Smooth muscle cell (in vitro differentiated cells): ENCODE results near the gene SERAC1. TPM values are rescaled to one million over a fixed set of nuclear protein-coding genes. Genes with fewer than 3 reads are reported as not detected.

Source experiments
- DNase-seq: peaks from one replicate; lab custom pipeline; 2025; ENCODE audit not compliant: unreplicated experiment; lab: John Stamatoyannopoulos, UW
- H2AFZ ChIP-seq: fragments of 200-600 bp; sonication (generic); 2 replicates; pipeline ENCODE4 v1.6.0; 2016; ENCODE audit warnings: antibody characterized with exemption, low read depth, mild to moderate bottlenecking
- H3F3A ChIP-seq: fragments of 200-600 bp; sonication (generic); 2 replicates; pipeline ENCODE4 v1.6.0; 2017; ENCODE audit warnings: antibody characterized with exemption, low read depth
- H3K27ac ChIP-seq: fragments of 200-600 bp; sonication (generic); 2 replicates; pipeline ENCODE4 v1.5.1; 2016; ENCODE audit warnings: low read depth, mild to moderate bottlenecking
- H3K27me3 ChIP-seq: fragments of 200-600 bp; sonication (generic); 2 replicates; pipeline ENCODE4 v1.6.1; 2016; ENCODE audit warnings: low read depth, mild to moderate bottlenecking
- H3K36me3 ChIP-seq: fragments of 200-600 bp; sonication (generic); 2 replicates; pipeline ENCODE4 v1.5.1; 2016; ENCODE audit warnings: low read depth
- H3K4me1 ChIP-seq: fragments of 200-600 bp; sonication (generic); 2 replicates; pipeline ENCODE4 v1.5.1; 2016; ENCODE audit warnings: low read depth
- H3K4me2 ChIP-seq: fragments of 200-600 bp; sonication (generic); 2 replicates; pipeline ENCODE4 v1.6.0; 2016; ENCODE audit warnings: mild to moderate bottlenecking
- H3K4me3 ChIP-seq: fragments of 200-600 bp; sonication (generic); 2 replicates; pipeline ENCODE4 v1.5.1; 2016; ENCODE audit warnings: mild to moderate bottlenecking
- H3K79me2 ChIP-seq: fragments of 200-600 bp; sonication (generic); 2 replicates; pipeline ENCODE4 v1.6.0; 2016; ENCODE audit warnings: low read depth, mild to moderate bottlenecking
- H3K9ac ChIP-seq: fragments of 200-600 bp; sonication (generic); 2 replicates; pipeline ENCODE4 v1.6.0; 2016; ENCODE audit warnings: low read depth
- H3K9me3 ChIP-seq: fragments of 200-600 bp; sonication (generic); replicated peaks from 2 replicates; pipeline ENCODE4 v1.5.1; 2016; ENCODE audit warnings: low read depth
- H4K20me1 ChIP-seq: fragments of 200-600 bp; sonication (generic); 2 replicates; pipeline ENCODE4 v1.6.0; 2016; ENCODE audit warnings: low read depth
- WGBS: methylation state at CpG from one replicate; pipeline ENCODE4 v1.1.7; 2016; ENCODE audit warnings: low lambda C conversion rate; 5-methylcytosine and 5-hydroxymethylcytosine counted together
- polyA plus RNA-seq: library from polyadenylated mRNA; unstranded; fragments of >200 nt; fragmentation: Nextera tagmentation; extraction: Ambion mirVana; gene quantifications from 2 replicates; pipeline ENCODE4 v1.2.1, GENCODE V29; 2016
- total RNA-seq: library from RNA; depleted of rRNA; stranded (reverse); fragments of >200 nt; gene quantifications from 2 replicates; pipeline ENCODE4 v1.2.3, GENCODE V29; 2014
- TF ChIP-seq, protein P1 (sequence below): fragments of 200-600 bp; sonication (generic); IDR thresholded peaks from 2 replicates; pipeline ENCODE4 v1.5.1; 2017; ENCODE audit warnings: borderline replicate concordance, mild to moderate bottlenecking, antibody characterized with exemption; ENCODE audit not compliant: insufficient read depth, poor library complexity, severe bottlenecking

Gene SERAC1
- total and polyA plus RNA-seq, 2 experiments from 2014 or later = 2.6 to 5.6 TPM

DNA sequence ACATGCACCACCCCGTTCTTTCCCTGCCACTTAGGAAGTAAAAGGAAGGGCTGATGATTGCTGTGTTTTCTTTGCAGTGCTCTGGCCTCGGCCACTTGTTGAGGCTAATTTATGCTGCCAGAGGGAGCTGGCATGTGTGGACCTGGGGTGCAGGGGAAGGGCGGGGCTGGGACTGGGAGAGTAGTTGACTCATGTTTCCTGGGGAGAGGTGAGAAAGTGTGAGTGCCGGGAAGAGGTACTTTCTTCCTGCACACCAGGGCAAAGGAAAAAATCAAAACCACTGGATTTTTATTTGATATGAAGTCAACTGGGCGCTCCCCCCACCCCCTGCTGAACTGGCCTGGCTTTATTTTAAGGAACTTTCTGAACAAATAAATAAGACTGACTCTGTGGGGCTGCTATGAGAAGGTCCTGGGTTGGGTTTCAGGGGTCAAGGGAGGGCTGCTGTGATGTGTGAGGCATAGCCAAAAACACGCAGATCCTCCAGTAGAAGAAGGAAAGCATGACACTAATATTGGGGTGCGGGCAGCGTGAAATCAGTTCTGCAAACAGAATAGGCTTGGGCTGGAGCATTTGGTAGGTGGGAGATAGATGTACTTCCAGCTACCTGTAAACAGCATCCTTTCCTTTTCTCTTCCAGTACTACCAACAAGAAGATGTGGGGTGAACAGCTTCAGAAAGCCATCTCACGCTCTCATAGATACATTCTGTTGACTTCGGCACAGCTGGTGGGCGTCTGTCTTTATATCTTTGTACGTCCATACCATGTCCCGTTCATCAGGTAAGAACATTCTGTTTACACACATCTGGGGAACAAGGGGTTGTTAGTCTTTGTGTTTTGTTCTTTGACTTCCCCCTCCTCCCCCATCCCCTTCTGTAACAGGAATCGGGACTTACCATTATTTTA lies 98.9 kb downstream of the SERAC1 start:
- Histone ChIP-seq H4K20me1 (no peaks in the 10 kb centered on the region), H3K9me3 (no peaks in the 10 kb centered on the region), H3K4me2 (no peak overlapping the region), H3K4me3 (no peak overlapping the region), H3F3A (no peaks in the 10 kb centered on the region), H3K27ac (no peak overlapping the region), H3K79me2 (no peaks in the 10 kb centered on the region), H3K9ac (no peak overlapping the region), H3K27me3 (no peaks in the 10 kb centered on the region), H3K36me3 (no peaks in the 10 kb centered on the region), H2AFZ (no peak overlapping the region), H3K4me1 (no peaks in the 10 kb centered on the region)
- DNase-seq = no peak
- WGBS = 82% methylated on average over 14 of the region's 14 CpGs
- TF ChIP-seq, protein P1, sequence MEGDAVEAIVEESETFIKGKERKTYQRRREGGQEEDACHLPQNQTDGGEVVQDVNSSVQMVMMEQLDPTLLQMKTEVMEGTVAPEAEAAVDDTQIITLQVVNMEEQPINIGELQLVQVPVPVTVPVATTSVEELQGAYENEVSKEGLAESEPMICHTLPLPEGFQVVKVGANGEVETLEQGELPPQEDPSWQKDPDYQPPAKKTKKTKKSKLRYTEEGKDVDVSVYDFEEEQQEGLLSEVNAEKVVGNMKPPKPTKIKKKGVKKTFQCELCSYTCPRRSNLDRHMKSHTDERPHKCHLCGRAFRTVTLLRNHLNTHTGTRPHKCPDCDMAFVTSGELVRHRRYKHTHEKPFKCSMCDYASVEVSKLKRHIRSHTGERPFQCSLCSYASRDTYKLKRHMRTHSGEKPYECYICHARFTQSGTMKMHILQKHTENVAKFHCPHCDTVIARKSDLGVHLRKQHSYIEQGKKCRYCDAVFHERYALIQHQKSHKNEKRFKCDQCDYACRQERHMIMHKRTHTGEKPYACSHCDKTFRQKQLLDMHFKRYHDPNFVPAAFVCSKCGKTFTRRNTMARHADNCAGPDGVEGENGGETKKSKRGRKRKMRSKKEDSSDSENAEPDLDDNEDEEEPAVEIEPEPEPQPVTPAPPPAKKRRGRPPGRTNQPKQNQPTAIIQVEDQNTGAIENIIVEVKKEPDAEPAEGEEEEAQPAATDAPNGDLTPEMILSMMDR = no peak

DNA sequence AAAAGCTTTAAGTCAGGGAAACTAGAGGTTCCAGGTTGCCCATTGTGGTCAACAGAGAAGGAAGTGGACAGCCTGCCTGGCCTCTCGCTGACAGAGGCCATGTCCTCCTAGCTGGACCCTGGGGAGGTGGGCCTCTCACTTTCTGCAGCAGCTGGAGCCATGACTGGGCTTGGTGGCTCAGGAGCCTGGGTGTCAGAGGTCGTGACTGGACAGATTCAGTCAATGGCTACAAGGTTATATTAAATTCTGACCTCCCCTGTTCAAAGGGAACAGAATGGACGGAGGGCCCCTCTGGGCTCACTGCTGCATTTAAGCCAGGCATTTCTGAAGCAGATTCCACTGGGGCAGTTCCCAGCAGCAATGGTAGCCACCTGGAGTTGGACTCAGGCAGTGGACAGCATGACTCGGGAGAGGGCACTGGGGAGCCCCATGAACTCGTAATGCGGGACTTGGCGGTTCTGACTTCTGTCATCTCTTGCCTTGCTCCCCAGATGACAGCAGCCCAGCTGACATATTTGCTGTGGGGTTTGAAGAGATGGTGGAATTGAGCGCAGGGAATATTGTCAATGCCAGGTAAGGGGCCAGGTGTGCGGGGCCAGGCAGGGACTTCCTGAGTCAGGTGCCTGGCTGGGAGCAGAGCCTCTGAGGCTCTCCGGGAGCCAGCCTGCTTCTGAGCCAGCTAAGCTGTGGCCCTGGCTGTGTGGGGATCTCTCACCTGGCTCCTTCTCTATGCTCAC lies 99.7 kb downstream of the SERAC1 start:
- no peak for DNase-seq
- Histone ChIP-seq H3F3A (no peaks in the 10 kb centered on the region), H3K36me3 (no peaks in the 10 kb centered on the region), H3K79me2 (no peaks in the 10 kb centered on the region), H2AFZ (no peak overlapping the region), H3K4me2 (no peak overlapping the region), H3K27me3 (no peaks in the 10 kb centered on the region), H3K4me3 (no peak overlapping the region), H3K9ac (no peak overlapping the region), H4K20me1 (no peaks in the 10 kb centered on the region), H3K27ac (no peak overlapping the region), H3K4me1 (no peaks in the 10 kb centered on the region), H3K9me3 (no peaks in the 10 kb centered on the region)
- TF ChIP-seq, protein P1 = no peak
- 94% methylated on average over 10 of the region's 10 CpGs for WGBS

DNA sequence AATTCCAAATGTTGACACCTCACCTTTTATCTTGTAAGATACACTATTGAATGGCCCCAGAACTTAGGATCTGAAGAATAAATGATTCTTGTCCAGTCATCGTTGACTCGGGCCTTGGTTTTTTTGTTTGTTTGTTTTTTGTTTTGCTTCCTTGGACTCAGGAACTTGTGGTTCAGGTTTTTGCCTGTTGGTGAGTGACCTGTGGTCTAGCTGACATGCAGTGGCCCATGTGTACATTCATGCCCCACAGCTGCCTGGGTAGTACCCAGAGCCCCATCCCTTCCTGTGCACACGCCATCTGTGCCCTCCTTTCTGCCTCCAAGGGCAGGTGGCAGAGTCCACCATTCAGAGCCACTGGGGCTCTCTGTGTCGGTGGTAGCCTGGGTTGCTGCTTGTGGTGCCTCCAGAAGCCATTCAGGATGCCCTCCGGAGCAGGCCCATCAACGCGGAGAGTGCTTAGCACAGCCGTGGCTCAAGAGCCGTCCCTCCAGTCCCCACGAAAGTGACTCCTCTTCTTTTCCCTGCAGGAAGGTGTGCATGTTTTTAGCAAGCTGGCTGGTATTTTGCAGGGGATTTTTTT lies 100.5 kb downstream of the SERAC1 start:
- H3K79me2 ChIP-seq = no peaks in the 10 kb centered on the region
- H3K9me3 ChIP-seq = no peaks in the 10 kb centered on the region
- TF ChIP-seq, protein P1 = no peak
- H3K9ac ChIP-seq = no peak overlapping the region
- no peak overlapping the region for H3K27ac ChIP-seq
- H4K20me1 ChIP-seq = no peaks in the 10 kb centered on the region
- H3K27me3 ChIP-seq = no peaks in the 10 kb centered on the region
- H3K4me1 ChIP-seq = no peaks in the 10 kb centered on the region
- H3K36me3 ChIP-seq = no peaks in the 10 kb centered on the region
- no peak overlapping the region for H3K4me2 ChIP-seq
- no peak overlapping the region for H3K4me3 ChIP-seq
- H3F3A ChIP-seq = no peaks in the 10 kb centered on the region
- WGBS = 96% methylated on average over 10 of the region's 10 CpGs
- DNase-seq = no peak
- no peak overlapping the region for H2AFZ ChIP-seq
